Mesendoderm (in vitro differentiated cells): ENCODE measurements around the gene ERRFI1.

Experiments used
- DNase-seq: peaks from one replicate; pipeline ENCODE4 v3.0.0; 2013
- H2AK5ac ChIP-seq: 2 replicates; pipeline ENCODE4 v1.6.1; 2013; ENCODE audit warnings: low read length, inconsistent platforms
- H2BK120ac ChIP-seq: 2 replicates; pipeline ENCODE4 v1.6.1; 2013; ENCODE audit warnings: low read depth, mild to moderate bottlenecking, low read length, moderate library complexity, mixed read lengths
- H2BK15ac ChIP-seq: replicated peaks from 2 replicates; pipeline ENCODE4 v1.6.1; 2013; ENCODE audit warnings: low read depth, mild to moderate bottlenecking, moderate library complexity
- H2BK5ac ChIP-seq: 2 replicates; pipeline ENCODE4 v1.6.1; 2013; ENCODE audit warnings: low read length, inconsistent platforms
- H3K18ac ChIP-seq: 2 replicates; pipeline ENCODE4 v1.6.1; 2013; ENCODE audit warnings: mild to moderate bottlenecking, low read length, mixed read lengths
- H3K23ac ChIP-seq: one replicate; pipeline ENCODE4 v1.6.1; 2013; ENCODE audit warnings: low read length
- H3K27ac ChIP-seq: 2 replicates; pipeline ENCODE4 v1.5.1; 2013; ENCODE audit warnings: low read depth, mild to moderate bottlenecking, inconsistent platforms, low read length, moderate library complexity
- H3K27me3 ChIP-seq: 2 replicates; pipeline ENCODE4 v1.6.1; 2013; ENCODE audit warnings: low read length, control low read depth, mild to moderate bottlenecking, inconsistent platforms; ENCODE audit not compliant: insufficient read depth, poor library complexity
- H3K36me3 ChIP-seq: 2 replicates; pipeline ENCODE4 v1.6.1; 2013; ENCODE audit warnings: low read length, inconsistent platforms; ENCODE audit not compliant: control insufficient read depth, insufficient read depth
- H3K4ac ChIP-seq: one replicate; pipeline ENCODE4 v1.6.1; 2013; ENCODE audit warnings: low read depth, mild to moderate bottlenecking, low read length, moderate library complexity
- H3K4me1 ChIP-seq: 2 replicates; pipeline ENCODE4 v1.6.1; 2013; ENCODE audit warnings: low read depth, low read length, inconsistent platforms; ENCODE audit not compliant: control insufficient read depth
- H3K4me2 ChIP-seq: 2 replicates; pipeline ENCODE4 v1.6.1; 2013; ENCODE audit warnings: low read length
- H3K4me3 ChIP-seq: 2 replicates; pipeline ENCODE4 v1.5.1; 2013; ENCODE audit warnings: mild to moderate bottlenecking, low read length
- H3K56ac ChIP-seq: one replicate; pipeline ENCODE4 v1.6.1; 2013; ENCODE audit warnings: low read length
- H3K79me1 ChIP-seq: 2 replicates; pipeline ENCODE4 v1.6.1; 2013; ENCODE audit warnings: low read length, inconsistent platforms
- H3K79me2 ChIP-seq: 2 replicates; pipeline ENCODE4 v1.6.1; 2013; ENCODE audit warnings: mild to moderate bottlenecking, low read length; ENCODE audit not compliant: control insufficient read depth, insufficient read depth
- H3K9ac ChIP-seq: 2 replicates; pipeline ENCODE4 v1.6.1; 2013; ENCODE audit warnings: low read length, inconsistent platforms
- H4K5ac ChIP-seq: one replicate; pipeline ENCODE4 v1.6.1; 2013; ENCODE audit warnings: low read length
- H4K8ac ChIP-seq: one replicate; pipeline ENCODE4 v1.6.1; 2013; ENCODE audit warnings: low read depth, mild to moderate bottlenecking, control low read depth, low read length, moderate library complexity
- WGBS: extraction: QIAGEN DNeasy Blood & Tissue Kit; methylation state at CpG from one replicate; pipeline ENCODE4 v1.1.7; 2013; ENCODE audit warnings: low lambda C conversion rate, missing lambda C conversion rate; ENCODE audit not compliant: insufficient coverage; ENCODE audit errors: extremely low coverage; 5-methylcytosine and 5-hydroxymethylcytosine counted together

ERRFI1 gene

DNA sequence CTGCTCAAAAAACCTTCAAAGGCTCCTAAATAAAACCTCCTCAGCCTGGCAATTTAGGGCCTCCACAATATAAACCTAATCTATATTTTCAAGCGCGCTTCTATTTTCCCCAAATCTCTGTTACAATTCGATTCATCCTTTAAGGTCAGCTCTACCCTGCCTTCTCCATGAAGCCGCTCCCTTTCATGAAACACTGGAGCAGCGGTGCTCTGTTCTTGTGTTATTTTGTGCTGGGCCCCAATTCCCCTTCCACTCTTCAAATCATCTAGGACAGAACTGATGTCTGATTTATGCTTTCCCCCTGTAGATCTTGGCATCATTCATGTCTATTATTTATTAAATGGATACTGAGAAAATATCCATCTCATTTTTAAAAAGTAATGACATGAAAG is 6.9 kb downstream of the ERRFI1 start:
- Histone ChIP-seq H3K4me2 (no peak overlapping the region), H3K56ac (no peak overlapping the region), H4K8ac (peak overlapping the region; percentile 86), H3K4ac (no peak overlapping the region), H3K27me3 (no peaks in the 10 kb centered on the region), H3K36me3 (peaks cover 1% of the 10 kb centered on the region), H3K23ac (no peak overlapping the region), H3K18ac (peak overlapping the region; percentile 97), H2AK5ac (no peak overlapping the region), H3K79me1 (peaks cover 2% of the 10 kb centered on the region), H3K9ac (no peak overlapping the region), H3K27ac (peak overlapping the region; percentile 6), H2BK5ac (no peak overlapping the region), H3K79me2 (peaks cover 59% of the 10 kb centered on the region), H3K4me3 (no peak overlapping the region), H2BK120ac (peak overlapping the region; percentile 82), H2BK15ac (no peak overlapping the region), H4K5ac (no peak overlapping the region), H3K4me1 (peaks cover 11% of the 10 kb centered on the region)
- DNase-seq, result peak; percentile 18
- no CpG with 5 or more reads among the region's 5 CpGs for WGBS

DNA sequence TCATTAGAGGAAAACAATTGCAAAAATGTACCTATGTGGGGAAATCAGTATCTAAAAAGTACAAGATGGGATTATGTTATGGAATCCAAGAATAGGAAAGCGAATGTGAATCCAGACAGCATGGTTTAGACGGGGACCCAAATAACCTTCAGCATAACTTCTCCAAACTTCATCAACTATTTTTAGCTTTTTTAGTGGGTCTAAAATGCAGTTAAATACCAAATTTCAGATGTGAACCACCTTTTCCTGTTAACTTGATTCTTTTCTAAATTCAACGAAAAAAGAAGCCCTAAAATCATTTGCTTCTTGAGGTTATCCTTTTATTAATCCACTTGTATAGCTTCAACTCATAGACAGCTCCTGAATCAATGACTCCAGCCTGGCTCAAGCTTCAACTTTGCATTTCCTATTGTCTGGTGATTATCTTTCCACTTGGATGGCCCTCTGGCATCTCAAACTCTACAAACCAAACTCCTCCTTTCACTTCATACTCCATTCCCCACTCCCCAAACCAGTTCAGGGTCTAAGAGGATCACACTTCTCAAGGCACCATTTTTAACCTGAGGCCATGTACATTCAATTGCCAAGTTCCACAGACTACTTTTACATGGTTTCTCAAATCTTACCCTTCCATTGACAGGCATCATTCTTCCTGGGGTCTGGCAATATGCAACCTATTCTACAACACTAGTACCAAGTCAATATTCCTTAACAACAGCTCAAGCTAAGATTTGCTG is 7.4 kb downstream of the ERRFI1 start:
- no peak overlapping the region for H3K4me3 ChIP-seq
- DNase-seq, result peak; percentile 68

DNA sequence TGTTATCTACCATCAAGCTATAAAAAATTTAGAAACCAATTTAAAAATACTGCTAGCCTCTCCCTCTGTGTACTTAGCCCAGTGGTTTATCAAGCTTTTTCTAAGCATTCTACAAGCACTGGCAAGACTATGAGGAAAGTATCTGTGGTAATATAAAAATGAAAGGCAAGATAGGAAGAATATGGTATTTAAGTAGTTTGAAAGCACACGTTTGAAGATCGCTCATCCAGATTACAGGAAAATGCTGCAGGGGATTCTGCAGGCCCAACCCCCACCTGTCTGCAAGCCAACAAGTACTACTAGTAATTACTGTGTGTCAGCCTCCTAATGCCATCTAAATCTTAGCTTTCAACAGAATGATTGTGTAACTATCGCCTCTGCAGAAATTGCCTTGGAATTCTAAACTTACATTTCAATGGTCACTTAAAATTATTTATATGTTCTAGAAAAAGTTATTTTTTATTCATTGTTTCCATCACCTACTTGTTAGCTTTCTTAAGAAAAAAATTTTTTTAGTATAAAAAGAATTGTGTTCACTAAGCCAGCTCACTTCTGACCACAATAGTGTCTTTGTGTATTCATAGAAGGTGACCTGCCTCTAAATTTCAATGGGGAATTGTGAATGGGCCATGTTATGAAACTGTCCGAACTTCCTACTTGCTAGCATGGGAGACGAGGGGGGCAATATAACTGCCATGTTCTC is 8.5 kb downstream of the ERRFI1 start:
- H3K27ac ChIP-seq, result no peak overlapping the region
- no peak overlapping the region for H3K9ac ChIP-seq
- H4K5ac ChIP-seq, result no peak overlapping the region
- no peak overlapping the region for H3K23ac ChIP-seq
- no peak overlapping the region for H3K56ac ChIP-seq
- DNase-seq, result peak; percentile 80
- H3K79me2 ChIP-seq, result peaks cover 48% of the 10 kb centered on the region
- H4K8ac ChIP-seq, result no peak overlapping the region
- no peak overlapping the region for H3K4me2 ChIP-seq
- no peak overlapping the region for H3K4ac ChIP-seq
- H3K4me1 ChIP-seq, result peaks cover 9% of the 10 kb centered on the region
- WGBS, result no CpG with 5 or more reads among the region's 5 CpGs
- no peak overlapping the region for H2BK120ac ChIP-seq
- H3K79me1 ChIP-seq, result peaks cover 5% of the 10 kb centered on the region
- H3K27me3 ChIP-seq, result no peaks in the 10 kb centered on the region
- no peak overlapping the region for H2BK5ac ChIP-seq
- H2BK15ac ChIP-seq, result no peak overlapping the region
- no peak overlapping the region for H2AK5ac ChIP-seq
- H3K4me3 ChIP-seq, result no peak overlapping the region
- H3K18ac ChIP-seq, result no peak overlapping the region
- H3K36me3 ChIP-seq, result peaks cover 6% of the 10 kb centered on the region

More for the DNA sequence above, 7.4 kb downstream of the ERRFI1 start:
- Histone ChIP-seq H3K23ac (no peak overlapping the region), H4K5ac (no peak overlapping the region), H3K18ac (peak overlapping the region; percentile 97), H3K79me2 (peaks cover 56% of the 10 kb centered on the region), H3K4ac (no peak overlapping the region), H3K36me3 (peaks cover 2% of the 10 kb centered on the region), H2BK5ac (no peak overlapping the region), H3K9ac (no peak overlapping the region), H3K79me1 (peaks cover 2% of the 10 kb centered on the region), H3K27ac (peak overlapping the region; percentile 6), H2BK15ac (no peak overlapping the region), H2BK120ac (peak overlapping the region; percentile 82), H2AK5ac (no peak overlapping the region), H3K56ac (peak overlapping the region; percentile 46), H3K4me2 (no peak overlapping the region), H4K8ac (peak overlapping the region; percentile 86), H3K27me3 (no peaks in the 10 kb centered on the region), H3K4me1 (peaks cover 10% of the 10 kb centered on the region)
- WGBS, result no CpG with 5 or more reads among the region's 3 CpGs

DNA sequence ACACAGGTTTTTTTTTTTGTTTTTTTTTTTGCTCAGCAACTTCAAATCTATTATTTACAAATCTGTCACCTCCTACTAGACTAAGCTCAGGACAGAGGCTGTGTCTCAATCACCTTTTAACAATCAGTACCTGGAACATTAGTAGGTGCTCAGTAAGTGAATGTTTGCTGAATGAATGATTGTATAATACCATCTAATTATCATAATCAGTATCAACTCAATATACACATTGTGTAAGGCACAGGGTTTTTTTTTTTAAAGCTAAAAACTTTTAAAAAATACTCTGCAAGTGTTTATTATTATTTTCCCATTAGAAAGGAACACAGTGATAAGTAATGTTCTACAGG is 9.2 kb downstream of the ERRFI1 start:
- Histone ChIP-seq H3K23ac (no peak overlapping the region), H3K4me1 (peaks cover 7% of the 10 kb centered on the region), H2BK5ac (no peak overlapping the region), H2BK120ac (no peak overlapping the region), H3K4me3 (no peak overlapping the region), H3K18ac (peak overlapping the region; percentile 23), H3K27me3 (no peaks in the 10 kb centered on the region), H4K5ac (no peak overlapping the region), H4K8ac (no peak overlapping the region), H3K4me2 (no peak overlapping the region), H3K79me1 (peaks cover 7% of the 10 kb centered on the region), H2AK5ac (no peak overlapping the region), H3K27ac (no peak overlapping the region), H3K4ac (no peak overlapping the region), H3K79me2 (peaks cover 41% of the 10 kb centered on the region), H2BK15ac (no peak overlapping the region), H3K56ac (no peak overlapping the region), H3K36me3 (peaks cover 6% of the 10 kb centered on the region), H3K9ac (no peak overlapping the region)
- DNase-seq, result no peak

DNA sequence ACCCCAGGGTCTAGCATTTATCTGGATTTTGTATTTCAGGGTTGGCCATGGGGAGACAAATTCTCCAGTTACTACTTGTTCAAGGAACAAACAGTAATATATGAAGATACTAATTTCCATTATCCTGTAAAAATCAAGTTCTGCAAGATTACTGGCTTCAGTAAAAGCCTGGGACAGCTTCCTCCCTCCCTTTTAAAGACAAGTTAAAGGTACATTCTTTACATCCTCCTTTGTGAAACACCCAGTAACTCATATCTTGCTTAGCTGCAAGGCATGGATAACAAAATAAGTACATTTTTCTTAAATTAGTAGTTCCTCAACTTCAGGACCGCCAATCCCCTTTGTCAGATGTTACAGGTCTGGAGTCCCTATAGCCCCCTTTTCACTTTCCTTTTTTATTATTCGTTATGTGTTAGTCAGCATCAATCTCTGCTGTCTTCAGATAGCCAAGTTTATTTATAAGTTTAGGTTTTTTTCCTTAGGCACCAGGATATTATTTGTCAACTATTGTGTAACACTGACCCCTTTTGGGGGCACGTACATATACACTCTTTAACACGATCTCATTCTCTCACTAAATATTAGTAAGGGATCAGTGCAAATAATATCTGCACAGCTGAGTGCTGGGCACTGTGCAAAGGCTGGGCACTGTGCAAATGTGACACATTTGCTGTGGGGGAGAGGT is 9.8 kb downstream of the ERRFI1 start:
- H3K4ac ChIP-seq, result no peak overlapping the region
- no peaks in the 10 kb centered on the region for H3K27me3 ChIP-seq
- H3K23ac ChIP-seq, result no peak overlapping the region
- H2BK120ac ChIP-seq, result no peak overlapping the region
- no peak overlapping the region for H3K4me2 ChIP-seq
- no peak for DNase-seq
- no peak overlapping the region for H3K4me3 ChIP-seq
- no peak overlapping the region for H2BK15ac ChIP-seq
- H4K8ac ChIP-seq, result no peak overlapping the region
- H4K5ac ChIP-seq, result no peak overlapping the region
- H2AK5ac ChIP-seq, result no peak overlapping the region
- H2BK5ac ChIP-seq, result no peak overlapping the region
- no peak overlapping the region for H3K9ac ChIP-seq
- peaks cover 7% of the 10 kb centered on the region for H3K4me1 ChIP-seq
- no peak overlapping the region for H3K56ac ChIP-seq
- H3K18ac ChIP-seq, result peak overlapping the region; percentile 39
- WGBS, result no CpG with 5 or more reads among the region's 4 CpGs
- H3K27ac ChIP-seq, result no peak overlapping the region
- H3K36me3 ChIP-seq, result peaks cover 6% of the 10 kb centered on the region
- peaks cover 36% of the 10 kb centered on the region for H3K79me2 ChIP-seq
- peaks cover 7% of the 10 kb centered on the region for H3K79me1 ChIP-seq
